AG09309 (cell line): ENCODE measurements around the gene KIAA1614.

ENCODE experiments used
- DNase-seq: peaks from one replicate; pipeline ENCODE4 v3.0.0-alpha.2; 2010; ENCODE audit warnings: low read depth
- H3K4me3 ChIP-seq: 2 replicates; pipeline ENCODE4 v1.5.1; 2011; ENCODE audit warnings: mild to moderate bottlenecking, low read depth, low read length, moderate library complexity; ENCODE audit not compliant: control insufficient read depth
- TF ChIP-seq, protein P1 (sequence below): IDR thresholded peaks from 2 replicates; pipeline ENCODE4 v1.5.1; 2011; ENCODE audit warnings: mild to moderate bottlenecking, low read depth, low read length, inconsistent platforms; ENCODE audit not compliant: insufficient read depth, control insufficient read depth; ENCODE audit errors: missing control alignments

KIAA1614 gene

DNA sequence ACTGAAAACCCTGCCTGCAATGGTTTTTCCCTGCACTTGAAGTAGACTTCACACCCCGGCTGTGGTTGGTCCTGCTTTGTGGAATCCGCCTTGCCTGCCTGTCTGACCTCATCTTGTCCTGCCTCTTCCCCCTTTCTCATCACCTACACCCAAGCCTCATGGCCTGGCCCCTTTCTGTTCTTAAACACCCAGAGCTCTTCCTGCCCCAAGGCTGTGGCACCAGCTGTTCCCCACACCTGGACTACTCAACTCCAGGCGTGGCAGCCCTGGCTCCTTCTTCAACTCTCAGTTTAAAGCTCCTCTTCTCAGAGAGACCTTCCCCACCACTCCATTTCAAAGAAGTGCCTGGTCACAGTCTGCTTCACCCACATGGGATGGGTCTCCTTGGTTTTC is 27.0 kb downstream of the KIAA1614 start:
- DNase-seq: no peak
- TF ChIP-seq, protein P1, sequence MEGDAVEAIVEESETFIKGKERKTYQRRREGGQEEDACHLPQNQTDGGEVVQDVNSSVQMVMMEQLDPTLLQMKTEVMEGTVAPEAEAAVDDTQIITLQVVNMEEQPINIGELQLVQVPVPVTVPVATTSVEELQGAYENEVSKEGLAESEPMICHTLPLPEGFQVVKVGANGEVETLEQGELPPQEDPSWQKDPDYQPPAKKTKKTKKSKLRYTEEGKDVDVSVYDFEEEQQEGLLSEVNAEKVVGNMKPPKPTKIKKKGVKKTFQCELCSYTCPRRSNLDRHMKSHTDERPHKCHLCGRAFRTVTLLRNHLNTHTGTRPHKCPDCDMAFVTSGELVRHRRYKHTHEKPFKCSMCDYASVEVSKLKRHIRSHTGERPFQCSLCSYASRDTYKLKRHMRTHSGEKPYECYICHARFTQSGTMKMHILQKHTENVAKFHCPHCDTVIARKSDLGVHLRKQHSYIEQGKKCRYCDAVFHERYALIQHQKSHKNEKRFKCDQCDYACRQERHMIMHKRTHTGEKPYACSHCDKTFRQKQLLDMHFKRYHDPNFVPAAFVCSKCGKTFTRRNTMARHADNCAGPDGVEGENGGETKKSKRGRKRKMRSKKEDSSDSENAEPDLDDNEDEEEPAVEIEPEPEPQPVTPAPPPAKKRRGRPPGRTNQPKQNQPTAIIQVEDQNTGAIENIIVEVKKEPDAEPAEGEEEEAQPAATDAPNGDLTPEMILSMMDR: no peak
- no peak overlapping the region for H3K4me3 ChIP-seq

DNA sequence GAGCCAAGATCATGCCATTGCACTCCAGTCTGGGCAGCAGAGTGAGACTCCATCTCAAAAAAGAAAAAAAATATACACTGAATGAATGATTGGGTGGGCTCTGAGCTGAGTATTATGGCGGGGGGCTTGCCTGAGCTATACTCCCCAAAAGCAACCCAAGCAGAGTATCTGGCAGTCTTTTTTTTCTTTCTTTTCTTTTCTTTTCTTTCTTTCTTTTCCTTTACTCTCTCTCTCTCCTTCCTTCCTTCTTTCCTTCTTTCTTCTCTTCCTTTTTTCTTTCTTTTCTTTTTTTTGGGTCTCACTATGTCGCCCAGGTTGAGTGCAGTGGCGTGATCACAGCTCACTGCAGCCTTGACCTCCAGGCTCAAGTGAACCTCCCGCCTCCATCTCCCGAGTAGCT is 27.7 kb downstream of the KIAA1614 start:
- H3K4me3 ChIP-seq: no peak overlapping the region
- TF ChIP-seq, protein P1: no peak
- DNase-seq: no peak

DNA sequence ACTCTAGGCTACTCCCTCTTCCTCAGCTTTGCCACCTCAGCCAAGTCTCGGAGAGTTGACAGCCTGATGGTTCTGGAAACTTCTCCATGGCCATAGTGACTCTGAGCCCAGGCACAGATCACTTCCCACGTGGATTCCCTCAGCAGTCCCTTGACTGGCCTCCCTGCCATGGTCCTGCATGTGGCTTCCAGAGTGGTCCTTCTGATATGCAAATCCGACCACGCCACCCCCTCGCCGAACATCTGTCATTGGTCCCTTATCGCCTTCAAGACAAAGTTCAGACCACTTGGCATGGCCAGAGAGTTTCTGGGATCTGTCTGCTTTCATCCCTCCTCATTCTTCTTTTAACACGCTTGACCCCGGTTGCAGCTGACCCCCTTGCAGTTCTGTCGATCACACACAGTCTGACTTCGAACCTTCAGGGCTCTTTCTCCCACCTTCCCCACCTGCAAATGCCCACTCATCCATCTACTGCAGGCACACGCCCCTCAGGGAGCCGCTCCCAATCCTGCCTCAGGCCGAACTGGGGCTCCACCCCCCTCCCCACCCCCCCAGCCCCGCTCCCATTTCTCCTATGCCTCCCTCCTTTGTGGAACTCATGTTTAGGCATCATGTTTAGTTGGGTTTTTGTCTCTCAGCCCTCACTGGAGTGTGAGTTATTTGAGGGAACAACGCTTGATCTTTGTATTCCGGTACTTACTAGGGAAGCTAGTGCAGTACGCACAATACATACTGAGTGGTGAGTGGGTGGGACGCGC is 29.0 kb downstream of the KIAA1614 start:
- no peak overlapping the region for H3K4me3 ChIP-seq
- TF ChIP-seq, protein P1: no peak
- DNase-seq: no peak

DNA sequence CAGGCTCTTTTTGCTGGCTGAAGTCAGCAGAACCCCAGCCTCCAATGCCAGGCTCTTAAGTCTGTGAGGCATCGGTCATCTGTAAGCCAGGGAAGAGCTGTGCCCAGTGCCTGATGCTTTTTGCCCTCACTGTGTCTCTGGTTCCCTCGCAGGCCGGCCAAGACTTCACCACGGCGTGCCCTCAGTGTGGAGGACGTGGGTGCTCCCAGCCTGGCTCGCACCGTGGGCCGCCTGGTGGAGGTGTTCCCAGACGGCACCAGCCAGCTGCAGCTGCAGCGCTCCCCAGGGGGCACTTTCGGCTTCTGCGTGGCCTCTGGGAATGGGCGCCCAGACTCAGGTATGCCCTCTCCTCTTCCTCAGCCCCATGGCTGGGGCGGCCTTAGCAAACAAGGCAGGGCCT is 32.5 kb downstream of the KIAA1614 start:
- DNase-seq: no peak
- TF ChIP-seq, protein P1: no peak
- no peak overlapping the region for H3K4me3 ChIP-seq

DNA sequence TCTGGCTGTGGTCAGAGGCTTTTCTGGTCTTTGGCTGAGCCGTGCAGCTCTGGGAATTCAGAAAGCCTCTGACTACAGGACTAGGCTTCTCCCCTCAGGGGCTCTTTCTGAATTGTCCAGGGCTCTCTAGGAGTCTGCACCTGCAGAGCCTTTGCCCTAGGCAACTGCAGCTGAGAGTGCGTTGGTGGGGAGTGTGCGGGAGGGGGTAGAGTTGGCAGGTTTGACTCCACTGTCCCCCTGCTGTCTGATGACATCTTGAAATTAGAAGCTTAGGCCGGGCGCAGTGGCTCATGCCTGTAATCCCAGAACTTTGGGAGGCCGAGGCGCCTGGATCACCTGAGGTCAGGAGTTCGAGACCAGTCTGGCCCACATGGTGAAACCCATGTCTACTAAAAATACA is 32.9 kb downstream of the KIAA1614 start:
- TF ChIP-seq, protein P1: no peak
- no peak for DNase-seq
- H3K4me3 ChIP-seq: no peak overlapping the region

DNA sequence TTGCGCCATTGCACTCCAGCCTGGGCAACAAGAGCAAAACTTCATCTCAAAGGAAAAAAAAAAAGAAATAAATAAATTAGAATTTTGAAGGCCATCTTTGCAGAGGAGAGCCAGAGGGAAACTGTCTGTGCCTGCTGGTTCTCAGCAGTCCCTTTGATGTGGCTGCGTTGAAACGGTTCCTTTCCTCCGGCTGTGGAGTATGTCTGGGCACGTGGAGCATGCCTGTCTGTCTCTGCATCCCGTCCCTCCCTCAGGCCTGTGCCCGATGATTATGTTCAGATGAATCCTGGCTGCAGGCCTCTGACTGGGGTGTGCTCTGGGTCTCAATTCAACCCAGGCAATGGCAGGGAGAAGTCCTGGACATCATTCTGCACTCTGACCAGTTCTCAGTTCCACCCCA is 33.4 kb downstream of the KIAA1614 start:
- no peak for DNase-seq
- TF ChIP-seq, protein P1: no peak
- H3K4me3 ChIP-seq: no peak overlapping the region
